SJSA1 (cell line): ENCODE results near the gene EIF3CL. TPM values are rescaled to one million over a fixed set of nuclear protein-coding genes. Genes with fewer than 3 reads are reported as not detected.

ENCODE experiments used
- total RNA-seq: library from RNA; depleted of rRNA; stranded (reverse); fragments of >200 nt; shearing (Covaris generic); gene quantifications from 2 replicates; pipeline ENCODE4 v1.2.3, GENCODE V29; 2014; rRNA removed

The EIF3CL gene
- total RNA-seq, 1 experiment from 2014 or later, result 43.3 TPM

Other genes starting within 250 kb of the EIF3CL start
- gene XPO6, start 191.9 kb downstream of the EIF3CL start, total RNA-seq, result 164 and 347 TPM in 2 replicates
- gene SBK1, start 111.3 kb downstream of the EIF3CL start, total RNA-seq, result not detected in 2 replicates
- gene NPIPB6, start 40.3 kb downstream of the EIF3CL start, total RNA-seq, result 1.2 TPM in 1 of 2 replicates, not detected in the other
- not detected in 2 replicates for gene NPIPB7, start 68.5 kb upstream of the EIF3CL start, total RNA-seq
- gene CLN3, start 88.2 kb upstream of the EIF3CL start, total RNA-seq, result 4.7 and 6.9 TPM in 2 replicates
- not detected in 2 replicates for gene APOBR, start 90.8 kb upstream of the EIF3CL start, total RNA-seq
- gene IL27, start 103.0 kb upstream of the EIF3CL start, total RNA-seq, result not detected in 2 replicates
- gene NUPR1, start 135.1 kb upstream of the EIF3CL start, total RNA-seq, result 0.16 and 0.92 TPM in 2 replicates
- gene SGF29, start 150.1 kb upstream of the EIF3CL start, total RNA-seq, result 20.2 and 20.6 TPM in 2 replicates
- gene SULT1A2, start 193.2 kb upstream of the EIF3CL start, total RNA-seq, result not detected in 2 replicates
- gene SULT1A1, start 206.2 kb upstream of the EIF3CL start, total RNA-seq, result 0.79 TPM in 1 of 2 replicates, not detected in the other
- gene NPIPB8, start 234.2 kb upstream of the EIF3CL start, total RNA-seq, result not detected in 2 replicates